Kidney (tissue), 14 donors: ENCODE data around the gene S100A8. TPM values are rescaled to one million over a fixed set of nuclear protein-coding genes. Genes with fewer than 3 reads are reported as not detected.

Source experiments
- DNase-seq, 5 donors: peaks; one replicate each; pipeline ENCODE4 v3.0.0-alpha.2; 2013 to 2020
- FAIRE-seq: peaks from 2 replicates; lab custom pipeline; 2012; peaks lifted over from hg19 to GRCh38; lab: Jason Lieb, UNC
- H3K27ac ChIP-seq, 2 donors: one replicate each; pipeline ENCODE4 v1.7.0; 2013; ENCODE audit warnings: low read depth in 2 of 2, low read length in 2 of 2, inconsistent platforms in 1 of 2
- H3K27me3 ChIP-seq: one replicate; pipeline ENCODE4 v1.7.1; 2013; ENCODE audit warnings: low read length, inconsistent platforms; ENCODE audit not compliant: control insufficient read depth, insufficient read depth
- H3K36me3 ChIP-seq, 3 donors: one replicate each; pipeline versions ENCODE4 v1.7.0 to v1.7.1; 2013; ENCODE audit warnings: low read length in 3 of 3, control low read depth in 1 of 3, inconsistent platforms in 1 of 3; ENCODE audit not compliant: insufficient read depth in 3 of 3, control insufficient read depth in 2 of 3
- H3K4me1 ChIP-seq, 3 donors: one replicate each; pipeline versions ENCODE4 v1.7.0 to v1.7.1; 2013; ENCODE audit warnings: low read length in 3 of 3, inconsistent platforms in 1 of 3, low read depth in 1 of 3; ENCODE audit not compliant: control insufficient read depth in 2 of 3, insufficient read depth in 2 of 3
- H3K4me3 ChIP-seq, 3 donors: one replicate each; pipeline versions ENCODE4 v1.7.0 to v1.8.1; 2013; ENCODE audit warnings: low read length in 3 of 3, control low read depth in 1 of 3, inconsistent platforms in 1 of 3
- H3K9ac ChIP-seq, 3 donors: one replicate each; pipeline versions ENCODE4 v1.7.0 to v1.7.1; 2013; ENCODE audit warnings: low read length in 3 of 3, control low read depth in 1 of 3, inconsistent platforms in 1 of 3
- H3K9me3 ChIP-seq, 3 donors: one replicate each; pipeline versions ENCODE4 v1.7.0 to v1.7.1; 2013; ENCODE audit warnings: low read length in 3 of 3, control low read depth in 1 of 3, inconsistent platforms in 1 of 3; ENCODE audit not compliant: control insufficient read depth in 2 of 3, insufficient read depth in 1 of 3
- CTCF ChIP-seq: IDR thresholded peaks from 3 replicates; pipeline ENCODE4 v1.5.1; 2012; ENCODE audit warnings: mild to moderate bottlenecking, moderate library complexity, borderline replicate concordance; ENCODE audit not compliant: insufficient read depth; ENCODE audit errors: extremely low read depth
- intact Hi-C: fragments of 100-400 bp; cut with DNase I; formaldehyde crosslinking; loops from one replicate; pipeline ENCODE4 v1.11.1; 2022
- polyA plus RNA-seq: library from polyadenylated mRNA; stranded (reverse); fragments of 350-450 nt; fragmentation: Illumina TruSeq; extraction: RNeasy Lipid Tissue Mini Kit (QIAGEN cat#74804); gene quantifications from one replicate; pipeline ENCODE4 v1.2.3, GENCODE V29; 2014; ENCODE audit warnings: low read depth, low replicate concordance; ENCODE audit not compliant: insufficient read depth
- total RNA-seq: library from RNA; stranded (reverse); fragmentation: NEBNext Ultra II Directional; extraction: Animal tissue kit (Norgen Biotek cat#: 25700); gene quantifications from one replicate; pipeline ENCODE4 v1.2.1, GENCODE V29; 2021
- donor health status: control.
- donor health status: control.
- donor health status: control.
- donor health status: control.
- donor health status: control.
- donor health status: DM: yes; HTN: yes; CAD: no.
- donor health status: Normal renal cell carcinoma (clear cell type).

Gene S100A8
- total and polyA plus RNA-seq, 2 donors from 2014 or later = 17.5 to 60.9 TPM

- no peak overlapping the region for H3K27ac ChIP-seq
- H3K9me3 ChIP-seq = no peaks in the 10 kb centered on the region
- DNase-seq (no peak), FAIRE-seq (no peak)
- intact Hi-C loops = no loop called here
- TF ChIP-seq CTCF = no peak
- no peaks in the 10 kb centered on the region for H3K4me1 ChIP-seq
- H3K9ac ChIP-seq = no peak overlapping the region
- no peaks in the 10 kb centered on the region for H3K27me3 ChIP-seq
- no peaks in the 10 kb centered on the region for H3K36me3 ChIP-seq
- H3K4me3 ChIP-seq = no peak overlapping the region
Observed at GRCh38 chr1:153389401-153389800, 1.5 kb downstream of the S100A8 start.

- Histone ChIP-seq H3K9ac (no peak overlapping the region), H3K4me1 (no peaks in the 10 kb centered on the region), H3K27me3 (no peaks in the 10 kb centered on the region), H3K36me3 (no peaks in the 10 kb centered on the region), H3K4me3 (no peak overlapping the region), H3K9me3 (peaks cover 0 to 6% (median 0%) of the 10 kb centered on the region in 3 donors), H3K27ac (no peak overlapping the region)
- FAIRE-seq (no peak), DNase-seq (no peak)
- intact Hi-C loops = no loop called here
- TF ChIP-seq CTCF = no peak
Observed at GRCh38 chr1:153387785-153388184, 3.1 kb downstream of the S100A8 start.

- H3K9me3 ChIP-seq = peaks cover 0 to 11% (median 0%) of the 10 kb centered on the region in 3 donors
- TF ChIP-seq CTCF = no peak
- FAIRE-seq (no peak), DNase-seq (no peak)
- H3K9ac ChIP-seq = no peak overlapping the region
- no peaks in the 10 kb centered on the region for H3K4me1 ChIP-seq
- H3K27ac ChIP-seq = no peak overlapping the region
- H3K36me3 ChIP-seq = no peaks in the 10 kb centered on the region
- no peaks in the 10 kb centered on the region for H3K27me3 ChIP-seq
- no peak overlapping the region for H3K4me3 ChIP-seq
- intact Hi-C loops = no loop called here
Observed at GRCh38 chr1:153387001-153387400, 3.9 kb downstream of the S100A8 start.

GRCh38 chr1:153386500-153386901 is 4.4 kb downstream of the S100A8 start:
- H3K4me1 ChIP-seq = no peaks in the 10 kb centered on the region
- H3K36me3 ChIP-seq = no peaks in the 10 kb centered on the region
- no peak overlapping the region for H3K4me3 ChIP-seq
- H3K9ac ChIP-seq = no peak overlapping the region
- no peak for TF ChIP-seq CTCF
- intact Hi-C loops = no loop called here
- no peaks in the 10 kb centered on the region for H3K27me3 ChIP-seq
- H3K9me3 ChIP-seq = peaks cover 0 to 14% (median 0%) of the 10 kb centered on the region in 3 donors
- FAIRE-seq (no peak), DNase-seq (peak in 1 of 5 donors; percentile 3)
- no peak overlapping the region for H3K27ac ChIP-seq
